HEK293T (cell line): Measurements from ENCODE around the gene SEC14L1.

Experiments used
- BHLHE40 ChIP-seq: fragments of 450-650 bp; IDR thresholded peaks from 2 replicates; pipeline ENCODE4 v1.6.1; 2016; ENCODE audit warnings: mild to moderate bottlenecking, moderate library complexity, borderline replicate concordance
- ELF4 ChIP-seq: fragments of 450-650 bp; IDR thresholded peaks from 2 replicates; pipeline ENCODE4 v1.6.1; 2017; ENCODE audit warnings: antibody characterized with exemption
- SP1 ChIP-seq: fragments of 450-650 bp; IDR thresholded peaks from 2 replicates; pipeline ENCODE4 v1.6.1; 2017
- TF ChIP-seq, protein P1 (sequence below): fragments of 450-650 bp; IDR thresholded peaks from 2 replicates; pipeline ENCODE4 v1.6.1; 2016

DNA sequence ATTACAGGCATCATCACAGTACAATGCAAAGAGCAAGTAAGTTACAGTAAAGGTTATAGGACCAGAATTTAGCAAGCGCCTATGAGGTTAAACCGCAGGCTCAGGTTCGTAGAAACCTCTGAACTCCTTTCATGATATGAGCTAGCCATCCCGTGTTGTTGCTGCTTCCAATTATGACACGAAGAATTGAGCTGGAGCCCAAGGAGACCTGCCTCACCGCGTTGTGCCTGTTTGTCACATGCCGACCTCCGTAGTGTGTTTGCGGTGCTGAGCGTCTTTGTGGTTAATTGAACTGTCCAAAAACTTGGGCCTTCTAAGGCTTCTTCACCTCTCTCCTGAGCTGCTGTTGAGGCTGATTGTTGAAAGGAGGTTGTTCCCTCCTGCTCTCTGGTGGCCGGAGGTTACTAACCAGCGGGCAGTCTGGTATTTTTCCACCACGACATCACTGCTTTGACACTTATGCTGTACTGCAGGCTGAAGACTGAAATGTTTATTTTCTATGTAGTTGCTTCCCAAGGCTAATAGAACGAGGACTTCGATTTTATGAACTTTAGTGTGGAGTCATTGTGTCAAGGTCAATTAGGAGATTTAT, 67.5 kb downstream of the SEC14L1 start:
- TF ChIP-seq SP1 (no peak), BHLHE40 (no peak), ELF4 (no peak)
- TF ChIP-seq, protein P1, sequence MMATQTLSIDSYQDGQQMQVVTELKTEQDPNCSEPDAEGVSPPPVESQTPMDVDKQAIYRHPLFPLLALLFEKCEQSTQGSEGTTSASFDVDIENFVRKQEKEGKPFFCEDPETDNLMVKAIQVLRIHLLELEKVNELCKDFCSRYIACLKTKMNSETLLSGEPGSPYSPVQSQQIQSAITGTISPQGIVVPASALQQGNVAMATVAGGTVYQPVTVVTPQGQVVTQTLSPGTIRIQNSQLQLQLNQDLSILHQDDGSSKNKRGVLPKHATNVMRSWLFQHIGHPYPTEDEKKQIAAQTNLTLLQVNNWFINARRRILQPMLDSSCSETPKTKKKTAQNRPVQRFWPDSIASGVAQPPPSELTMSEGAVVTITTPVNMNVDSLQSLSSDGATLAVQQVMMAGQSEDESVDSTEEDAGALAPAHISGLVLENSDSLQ, result no peak
